Measurements from ENCODE around the gene KIF21A. TPM values are rescaled to one million over a fixed set of nuclear protein-coding genes. Genes with fewer than 3 reads are reported as not detected.

KIF21A gene
- total RNA-seq, 4 donors from 2014 or later, result 26.4 to 55.0 (median 40.7) TPM

- no peaks in the 10 kb centered on the region for H3K4me1 ChIP-seq
- WGBS, result 94% methylated on average over 2 of the region's 2 CpGs
- TF ChIP-seq POLR2AphosphoS5 (IDR thresholded peaks at IDR 0.05), result no peak
- no peak for TF ChIP-seq POLR2A (IDR thresholded peaks at IDR 0.05)
- TF ChIP-seq CTCF (IDR thresholded peaks at IDR 0.05), result no peak
- no peak for TF ChIP-seq EP300 (IDR thresholded peaks at IDR 0.05)
- no peak for DNase-seq (ENCODE audit: low spot score in 2 of 2)
- H3K4me3 ChIP-seq, result no peak overlapping the region
- H3K27ac ChIP-seq, result no peak overlapping the region
- H3K27me3 ChIP-seq, result no peaks in the 10 kb centered on the region
- H3K36me3 ChIP-seq, result peaks cover 8% of the 10 kb centered on the region
- no peaks in the 10 kb centered on the region for H3K9me3 ChIP-seq
These were observed 83.3 kb downstream of the KIF21A start for GRCh38 chr12:39359645-39360044.

GRCh38 chr12:39357041-39357440 lies 85.9 kb downstream of the KIF21A start:
- Histone ChIP-seq H3K27me3 (no peaks in the 10 kb centered on the region), H3K27ac (no peak overlapping the region), H3K9me3 (no peaks in the 10 kb centered on the region), H3K4me1 (no peaks in the 10 kb centered on the region), H3K36me3 (peaks cover 8% of the 10 kb centered on the region), H3K4me3 (no peak overlapping the region)
- no peak for TF ChIP-seq CTCF (IDR thresholded peaks at IDR 0.05)
- no peak for TF ChIP-seq EP300 (IDR thresholded peaks at IDR 0.05)
- no peak for TF ChIP-seq POLR2AphosphoS5 (IDR thresholded peaks at IDR 0.05)
- TF ChIP-seq POLR2A (IDR thresholded peaks at IDR 0.05), result no peak
- 99% methylated on average over 3 of the region's 3 CpGs for WGBS
- no peak for DNase-seq (ENCODE audit: low spot score in 2 of 2)

GRCh38 chr12:39355841-39356240 lies 87.1 kb downstream of the KIF21A start:
- TF ChIP-seq EP300 (IDR thresholded peaks at IDR 0.05), result no peak
- WGBS, result 92% methylated on average over 3 of the region's 3 CpGs
- Histone ChIP-seq H3K27ac (no peak overlapping the region), H3K4me1 (no peaks in the 10 kb centered on the region), H3K4me3 (no peak overlapping the region), H3K36me3 (peaks cover 3% of the 10 kb centered on the region), H3K9me3 (no peaks in the 10 kb centered on the region), H3K27me3 (no peaks in the 10 kb centered on the region)
- no peak for DNase-seq (ENCODE audit: low spot score in 2 of 2)

- TF ChIP-seq POLR2AphosphoS5 (IDR thresholded peaks at IDR 0.05) (no peak), EP300 (IDR thresholded peaks at IDR 0.05) (no peak), CTCF (IDR thresholded peaks at IDR 0.05) (no peak), POLR2A (IDR thresholded peaks at IDR 0.05) (no peak)
- Histone ChIP-seq H3K27ac (no peak overlapping the region), H3K4me3 (no peak overlapping the region), H3K36me3 (peaks cover 3% of the 10 kb centered on the region), H3K4me1 (no peaks in the 10 kb centered on the region), H3K9me3 (no peaks in the 10 kb centered on the region), H3K27me3 (no peaks in the 10 kb centered on the region)
- no peak for DNase-seq (ENCODE audit: low spot score in 2 of 2)
These were observed 88.0 kb downstream of the KIF21A start for GRCh38 chr12:39354955-39355354.

GRCh38 chr12:39352471-39353017 lies 90.4 kb downstream of the KIF21A start:
- WGBS, result 93% methylated on average over 3 of the region's 3 CpGs
- H3K27ac ChIP-seq, result no peak overlapping the region
- no peak for TF ChIP-seq EP300 (IDR thresholded peaks at IDR 0.05)
- TF ChIP-seq CTCF (IDR thresholded peaks at IDR 0.05), result no peak
- TF ChIP-seq POLR2AphosphoS5 (IDR thresholded peaks at IDR 0.05), result no peak
- TF ChIP-seq POLR2A (IDR thresholded peaks at IDR 0.05), result no peak
- no peak overlapping the region for H3K4me3 ChIP-seq
- DNase-seq (ENCODE audit: low spot score in 2 of 2), result no peak
- H3K9me3 ChIP-seq, result no peaks in the 10 kb centered on the region
- no peaks in the 10 kb centered on the region for H3K4me1 ChIP-seq
- H3K36me3 ChIP-seq, result peaks cover 3% of the 10 kb centered on the region
- H3K27me3 ChIP-seq, result no peaks in the 10 kb centered on the region

GRCh38 chr12:39351153-39351552 lies 91.8 kb downstream of the KIF21A start:
- TF ChIP-seq POLR2AphosphoS5 (IDR thresholded peaks at IDR 0.05) (no peak), CTCF (IDR thresholded peaks at IDR 0.05) (no peak), EP300 (IDR thresholded peaks at IDR 0.05) (no peak), POLR2A (IDR thresholded peaks at IDR 0.05) (no peak)
- Histone ChIP-seq H3K36me3 (peaks cover 3% of the 10 kb centered on the region), H3K9me3 (no peaks in the 10 kb centered on the region), H3K4me3 (no peak overlapping the region), H3K27ac (no peak overlapping the region), H3K27me3 (no peaks in the 10 kb centered on the region), H3K4me1 (no peaks in the 10 kb centered on the region)
- DNase-seq (ENCODE audit: low spot score in 2 of 2), result no peak
